Measurements from ENCODE around the gene CRYBG3. TPM values are rescaled to one million over a fixed set of nuclear protein-coding genes. Genes with fewer than 3 reads are reported as not detected.

Gene CRYBG3
- total RNA-seq, 1 experiment from 2014 or later = 5.9 TPM

DNA sequence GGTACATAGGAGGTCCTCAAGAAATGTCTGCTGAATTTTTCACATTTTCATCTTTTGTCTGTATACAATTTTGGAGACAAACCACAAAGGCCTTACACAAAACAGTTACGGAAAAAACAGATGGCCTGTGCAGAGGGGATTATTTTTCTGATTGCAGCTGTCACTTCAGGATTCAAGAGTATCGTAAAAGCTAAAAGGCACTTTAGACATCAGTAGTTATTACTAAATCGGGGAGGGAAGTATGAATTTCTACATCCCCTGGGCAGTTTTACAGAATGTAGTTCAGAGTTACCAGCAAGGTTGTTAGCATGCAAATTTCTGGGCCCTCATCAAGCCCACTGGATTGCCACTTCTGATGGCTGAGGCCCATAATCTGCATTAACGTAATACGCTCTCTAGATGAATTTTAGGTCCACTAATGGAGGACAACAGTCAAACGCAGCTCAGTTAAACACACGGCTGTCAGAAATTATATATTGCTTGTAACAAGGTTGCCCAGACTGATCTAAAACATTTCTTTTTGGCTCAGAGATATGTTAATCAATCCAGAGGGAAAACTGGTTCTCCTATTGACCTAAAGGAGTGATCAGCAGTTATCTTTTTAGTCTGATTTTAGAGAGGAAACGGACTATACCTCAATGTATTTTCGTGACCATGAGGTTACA is 149.3 kb downstream of the CRYBG3 start:
- H3K9ac ChIP-seq (ENCODE audit: extremely low read depth, insufficient read length, low read length) = peak overlapping the region; percentile 54
- H2BK20ac ChIP-seq (ENCODE audit: low read depth, low read length, poor library complexity, severe bottlenecking) = no peak overlapping the region
- peak overlapping the region; percentile 82 to 87 for H3K4me3 Mint-ChIP-seq
- H3K79me1 ChIP-seq (ENCODE audit: insufficient read depth, low read depth, low read length, poor library complexity, severe bottlenecking) = no peaks in the 10 kb centered on the region
- no peak overlapping the region for H2BK5ac ChIP-seq (ENCODE audit: insufficient read length, low read length)
- peaks cover 7 to 9% of the 10 kb centered on the region in 2 experiments; a peak in 3 of 4 replicates for H3K4me1 Mint-ChIP-seq
- H3K4ac ChIP-seq (ENCODE audit: low read depth, low read length) = no peak overlapping the region
- H4K8ac ChIP-seq (replicated peaks; ENCODE audit: insufficient read length, low read depth, low read length) = no peak overlapping the region
- DNase-seq = no peak
- H4K20me1 ChIP-seq (ENCODE audit: control insufficient read depth, insufficient read depth, insufficient read length) = no peaks in the 10 kb centered on the region
- H3K56ac ChIP-seq (ENCODE audit: insufficient read length, low read depth, low read length) = no peak overlapping the region
- H2BK12ac ChIP-seq (ENCODE audit: insufficient read length, low read depth, low read length) = no peak overlapping the region
- H3K23me2 ChIP-seq (ENCODE audit: insufficient read length, low read depth, low read length, poor library complexity, severe bottlenecking) = peaks cover 5% of the 10 kb centered on the region
- TF ChIP-seq, protein P1, sequence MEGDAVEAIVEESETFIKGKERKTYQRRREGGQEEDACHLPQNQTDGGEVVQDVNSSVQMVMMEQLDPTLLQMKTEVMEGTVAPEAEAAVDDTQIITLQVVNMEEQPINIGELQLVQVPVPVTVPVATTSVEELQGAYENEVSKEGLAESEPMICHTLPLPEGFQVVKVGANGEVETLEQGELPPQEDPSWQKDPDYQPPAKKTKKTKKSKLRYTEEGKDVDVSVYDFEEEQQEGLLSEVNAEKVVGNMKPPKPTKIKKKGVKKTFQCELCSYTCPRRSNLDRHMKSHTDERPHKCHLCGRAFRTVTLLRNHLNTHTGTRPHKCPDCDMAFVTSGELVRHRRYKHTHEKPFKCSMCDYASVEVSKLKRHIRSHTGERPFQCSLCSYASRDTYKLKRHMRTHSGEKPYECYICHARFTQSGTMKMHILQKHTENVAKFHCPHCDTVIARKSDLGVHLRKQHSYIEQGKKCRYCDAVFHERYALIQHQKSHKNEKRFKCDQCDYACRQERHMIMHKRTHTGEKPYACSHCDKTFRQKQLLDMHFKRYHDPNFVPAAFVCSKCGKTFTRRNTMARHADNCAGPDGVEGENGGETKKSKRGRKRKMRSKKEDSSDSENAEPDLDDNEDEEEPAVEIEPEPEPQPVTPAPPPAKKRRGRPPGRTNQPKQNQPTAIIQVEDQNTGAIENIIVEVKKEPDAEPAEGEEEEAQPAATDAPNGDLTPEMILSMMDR (conservative IDR thresholded peaks at IDR 0.05) = no peak
- H3K14ac ChIP-seq (ENCODE audit: insufficient read depth, low read length) = peak overlapping the region; percentile 70; the same call in 1 of the 2 replicates
- no peaks in the 10 kb centered on the region for H3K9me3 Mint-ChIP-seq
- H3K4me1 ChIP-seq (ENCODE audit: insufficient read depth, low read length) = no peaks in the 10 kb centered on the region
- no peak overlapping the region for H3K23ac ChIP-seq (ENCODE audit: insufficient read length, low read depth, low read length)
- H2BK120ac ChIP-seq (ENCODE audit: low read depth, low read length, poor library complexity, severe bottlenecking) = no peak overlapping the region
- no peaks in the 10 kb centered on the region for H3K36me3 Mint-ChIP-seq (ENCODE audit: insufficient read depth in 1 of 3, low read depth in 3 of 3)
- H3K4me2 ChIP-seq (ENCODE audit: insufficient read depth, insufficient read length, low read length) = peak overlapping the region; percentile 92
- H3K27ac ChIP-seq (ENCODE audit: insufficient read length, low read depth, low read length) = no peak overlapping the region
- H3K27ac Mint-ChIP-seq = no peak overlapping the region
- no peaks in the 10 kb centered on the region for H3K79me2 ChIP-seq (ENCODE audit: insufficient read depth, low read length)
- H2AK5ac ChIP-seq (ENCODE audit: insufficient read length, low read length) = no peak overlapping the region
- no peaks in the 10 kb centered on the region for H3K9me3 ChIP-seq (ENCODE audit: control insufficient read depth, low read depth, low read length)
- H4K5ac ChIP-seq (ENCODE audit: insufficient read length, low read depth, low read length) = peak overlapping the region; percentile 93
- WGBS (ENCODE audit: extremely low coverage, insufficient read length, low lambda C conversion rate) = no CpG with 5 or more reads among the region's 9 CpGs
- peak overlapping the region; percentile 49 for H2AFZ ChIP-seq (ENCODE audit: low read length)
- H2BK15ac ChIP-seq (ENCODE audit: low read depth, low read length) = no peak overlapping the region
- H3K27me3 Mint-ChIP-seq (ENCODE audit: low read depth) = peaks cover 30% of the 10 kb centered on the region
- no peaks in the 10 kb centered on the region for H3K27me3 ChIP-seq (ENCODE audit: insufficient read depth, low read length)
- H3T11ph ChIP-seq (ENCODE audit: low read length) = no peak overlapping the region
- no peak overlapping the region for H4K91ac ChIP-seq (ENCODE audit: insufficient read length, low read depth, low read length)
- H3K18ac ChIP-seq (ENCODE audit: insufficient read length, low read depth, low read length) = no peak overlapping the region

Measured in H9 (cell line).